GM18520 (cell line): ENCODE results near the gene SPATA25.
A peak's percentile ranks its signal among the peaks of the same experiment; 100 is the strongest.

Experiments
- ATAC-seq: cut with Tn5 transposase; IDR thresholded peaks from one replicate; pipeline ENCODE4 v1.9.1; 2021; ENCODE audit not compliant: unreplicated experiment

The SPATA25 gene

DNA sequence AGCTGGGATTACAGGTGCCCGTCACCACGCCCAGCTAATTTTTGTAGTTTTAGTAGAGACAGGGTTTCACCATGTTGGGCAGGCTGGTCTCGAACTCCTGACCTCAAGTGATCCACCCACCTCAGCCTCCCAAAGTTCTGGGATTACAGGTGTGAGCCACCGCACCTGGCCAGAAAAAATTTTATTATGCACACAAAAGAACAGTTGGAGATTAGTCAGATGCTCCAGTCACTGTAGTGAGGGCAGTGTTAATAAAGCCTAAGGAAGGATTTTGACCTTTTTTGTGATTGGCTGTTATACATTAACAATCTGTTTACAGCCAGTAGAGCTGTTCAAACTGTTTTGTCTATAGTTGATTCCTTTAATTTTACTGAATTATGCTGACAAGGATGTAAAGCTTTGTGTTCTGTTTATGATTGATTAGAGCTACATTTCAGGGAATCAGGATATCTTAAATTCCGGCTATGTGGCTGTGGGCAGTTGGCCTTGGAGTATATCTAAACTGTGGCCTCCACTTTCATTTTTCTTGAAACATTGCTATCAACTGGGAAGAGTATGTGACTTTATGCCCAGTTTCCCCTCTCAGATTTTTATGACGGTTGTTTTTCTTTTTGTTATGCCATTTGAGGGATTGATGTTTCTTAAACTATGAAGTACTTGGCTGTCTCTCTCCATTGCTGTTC is 20.1 kb downstream of the SPATA25 start:
- no peak for ATAC-seq

DNA sequence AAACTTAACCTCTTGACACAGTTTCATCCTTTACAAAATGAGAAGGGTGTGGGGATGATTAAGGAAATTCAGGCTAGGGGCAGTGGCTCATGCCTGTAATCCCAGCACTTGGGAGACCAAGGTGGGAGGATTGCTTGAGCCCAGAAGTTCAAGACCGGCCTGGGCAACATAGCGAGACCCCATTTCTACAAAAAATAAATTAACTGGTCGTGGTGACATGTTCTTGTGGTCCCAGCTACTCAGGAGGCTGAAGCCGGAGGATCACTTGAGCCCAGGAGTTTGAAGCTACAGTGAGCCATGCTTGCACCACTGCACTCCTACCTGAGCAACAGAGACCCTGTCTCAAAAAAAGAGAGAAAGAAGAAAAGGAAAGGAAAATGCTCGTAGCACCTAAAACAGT is 21.0 kb downstream of the SPATA25 start:
- ATAC-seq, result no peak

DNA sequence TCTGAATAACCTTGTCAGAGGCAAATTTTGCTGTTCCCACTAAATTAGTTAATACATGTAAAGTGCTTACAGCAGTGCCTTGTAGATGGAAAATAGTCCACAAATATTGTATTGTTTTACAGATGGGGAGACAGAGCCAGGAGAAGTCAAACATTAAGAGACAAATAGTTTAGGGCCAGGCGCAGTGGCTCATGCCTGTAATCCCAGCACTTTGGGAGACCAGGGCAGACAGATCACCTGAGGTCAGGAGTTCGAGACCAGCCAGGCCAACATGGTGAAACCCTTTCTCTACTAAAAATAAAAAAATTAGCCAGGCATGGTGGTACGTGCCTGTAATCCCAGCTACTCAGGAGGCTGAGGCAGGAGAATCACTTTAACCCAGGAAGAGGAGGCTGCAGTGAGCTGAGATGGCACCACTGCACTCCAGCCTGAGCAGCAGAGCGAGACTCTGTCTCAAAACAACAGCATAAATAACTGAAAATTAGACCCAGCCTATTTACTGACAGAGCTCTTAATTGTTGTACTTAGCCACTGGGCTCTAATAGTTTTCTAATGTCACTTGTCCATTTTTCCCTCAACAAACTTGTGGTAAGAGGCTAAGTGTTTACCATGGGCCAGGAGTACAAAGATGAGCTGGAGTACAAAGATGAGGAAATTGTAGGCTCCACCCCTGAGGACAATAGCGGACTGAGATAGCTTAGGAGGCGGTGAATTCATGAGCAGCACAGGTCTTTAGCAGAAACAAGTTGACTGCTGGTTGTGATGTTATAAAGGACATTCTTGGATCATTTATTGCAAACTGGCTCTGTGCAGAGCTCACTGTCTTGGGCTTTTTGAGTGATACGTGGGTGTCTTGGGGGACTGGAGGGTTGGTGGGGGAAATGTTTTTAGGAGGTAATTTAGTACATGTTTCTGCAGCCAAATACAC is 23.6 kb downstream of the SPATA25 start:
- no peak for ATAC-seq

DNA sequence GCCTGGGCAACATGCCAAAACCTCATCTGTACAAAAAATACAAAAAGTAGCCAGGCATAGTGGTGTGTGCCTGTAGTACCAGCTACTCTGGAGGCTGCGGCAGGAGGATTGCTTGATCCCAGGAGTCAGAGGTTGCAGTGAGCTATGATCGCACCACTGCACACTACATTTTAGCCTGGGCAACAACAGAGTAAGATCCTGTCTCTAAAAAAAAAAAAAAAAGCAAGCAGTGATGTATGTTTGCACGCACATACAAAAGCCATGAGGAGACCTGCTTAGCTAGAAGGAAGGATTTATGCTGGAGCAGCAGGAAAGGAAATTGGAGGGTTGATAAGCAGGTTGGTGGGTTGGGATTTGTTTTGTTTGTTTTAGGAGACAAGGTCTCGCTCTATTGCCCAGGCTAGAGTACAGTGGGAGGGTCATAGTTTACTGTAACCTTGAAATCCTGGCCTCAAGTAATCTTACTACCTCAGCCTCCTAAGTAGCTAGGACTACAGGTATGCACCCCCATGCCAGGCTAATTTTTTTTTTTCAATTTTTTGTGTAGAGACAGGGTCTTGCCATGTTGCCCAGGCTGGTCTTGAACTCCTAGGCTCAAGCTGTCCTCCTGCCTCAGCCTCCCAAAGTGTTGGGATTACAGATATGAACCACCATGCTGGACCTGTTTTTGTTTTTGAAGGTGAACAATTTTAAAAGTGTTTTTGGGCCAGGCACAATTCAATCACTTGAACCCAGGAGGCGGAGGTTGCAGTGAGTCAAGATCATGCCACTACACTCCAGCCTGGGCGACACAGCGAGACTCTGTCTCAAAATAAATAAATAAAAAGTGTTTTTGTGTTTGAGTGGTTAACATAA is 26.0 kb downstream of the SPATA25 start:
- ATAC-seq, result no peak

DNA sequence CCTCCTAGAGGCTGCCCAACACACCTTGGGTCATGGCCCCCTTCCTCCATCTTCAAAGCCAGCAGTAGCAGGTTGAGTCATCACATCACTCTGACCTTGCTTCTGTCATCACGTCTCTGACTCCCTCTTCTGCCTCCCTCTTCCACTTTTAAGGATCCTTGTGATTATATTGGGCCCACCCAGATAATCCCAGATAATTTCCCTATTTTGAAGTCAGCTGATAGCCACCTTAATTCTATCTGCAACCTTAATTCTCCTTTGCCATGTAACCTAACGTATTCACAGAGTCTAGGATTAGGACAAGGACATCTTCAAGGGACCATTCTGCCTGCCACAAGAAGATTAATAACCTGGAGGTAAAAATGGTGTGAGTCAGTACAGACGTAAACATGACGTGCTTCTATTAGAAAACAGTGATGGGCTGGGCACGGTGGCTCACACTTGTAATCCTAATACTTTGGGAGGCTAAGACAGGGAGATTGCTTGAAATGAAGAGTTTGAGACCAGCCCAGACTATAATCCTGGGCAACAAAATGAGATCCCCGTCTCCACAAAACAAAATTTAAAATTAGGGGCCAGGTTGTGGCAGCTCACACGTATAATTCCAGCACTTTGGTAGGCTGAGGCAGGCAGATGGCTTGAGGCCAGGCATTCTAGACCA is 26.7 kb downstream of the SPATA25 start:
- ATAC-seq, result no peak

DNA sequence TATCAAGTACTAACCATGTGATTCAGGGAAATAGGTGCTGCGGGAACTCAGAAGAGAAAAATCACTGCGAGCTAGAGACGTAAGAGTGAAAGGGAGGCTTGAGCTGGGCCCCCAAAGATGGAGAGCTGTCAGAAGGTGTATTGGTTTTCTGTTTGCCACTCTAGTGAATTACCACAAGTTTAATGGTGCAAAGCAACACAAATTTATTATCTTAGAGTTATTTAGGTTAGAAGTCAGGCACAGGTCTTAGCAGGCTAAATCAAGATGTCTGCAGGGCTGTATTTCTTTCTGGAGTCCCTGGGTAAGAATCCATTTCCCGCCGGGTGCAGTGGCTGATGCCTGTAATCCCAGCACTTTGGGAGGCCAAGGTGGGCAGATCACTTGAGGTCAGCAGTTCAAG is 27.5 kb downstream of the SPATA25 start:
- no peak for ATAC-seq

DNA sequence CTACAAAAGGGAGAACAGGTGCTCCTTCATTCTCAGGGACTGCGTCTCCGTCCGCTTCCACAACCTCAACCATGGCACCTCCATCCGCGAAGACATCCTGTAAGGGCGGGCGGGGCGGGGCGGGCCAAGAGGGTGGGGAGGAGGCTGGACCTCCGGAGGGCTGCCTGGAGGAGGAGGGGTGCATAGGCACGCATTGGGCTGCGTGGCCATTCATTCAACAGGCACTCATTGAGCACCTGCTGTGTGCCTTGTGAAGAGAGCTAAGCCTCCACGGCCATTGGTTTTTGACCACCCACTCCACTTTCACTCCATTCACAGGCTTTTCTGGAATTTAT is 29.6 kb downstream of the SPATA25 start:
- no peak for ATAC-seq

DNA sequence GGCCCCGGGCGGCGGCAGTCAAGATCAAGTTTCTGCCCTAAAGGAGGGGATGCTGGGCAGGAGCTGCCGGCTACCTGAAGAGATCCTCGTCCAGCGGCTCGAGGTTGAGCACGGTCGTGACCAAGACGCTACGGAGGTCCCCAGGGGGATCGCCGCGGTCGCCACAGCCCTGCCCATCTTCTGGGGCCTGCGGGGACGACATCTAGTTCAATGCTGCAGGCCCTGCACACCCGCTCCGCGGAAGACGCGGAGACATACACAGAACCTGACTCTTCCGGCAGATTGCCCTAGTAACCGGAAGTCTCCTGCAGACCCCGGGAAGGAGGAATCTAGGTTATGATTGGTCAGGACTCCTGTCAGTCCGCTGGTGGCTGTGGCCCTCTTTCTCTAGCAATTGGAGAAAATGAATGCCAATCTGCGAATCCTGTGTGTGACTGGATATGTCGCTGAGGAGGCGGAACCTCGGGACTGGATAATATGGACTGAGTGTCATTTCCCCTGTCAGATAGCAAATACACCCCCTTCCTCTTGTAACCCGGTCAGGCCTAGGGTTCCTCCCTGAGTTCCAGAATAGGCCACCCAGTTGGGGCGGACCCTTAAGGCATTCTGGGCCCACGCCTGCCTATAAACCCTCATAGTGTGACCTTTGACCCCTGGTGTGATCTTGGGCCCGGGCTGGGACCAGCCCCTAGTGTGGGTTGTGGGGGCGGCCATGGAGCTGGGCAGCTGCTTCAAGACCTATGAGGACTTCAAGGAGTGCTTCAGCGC is 30.1 kb downstream of the SPATA25 start, which contains the start of the genes ACOT8 and ZSWIM3:
TSS of gene ACOT8 (minus strand) at position 279 of the 768 bp plus-strand sequence. CDS start at position 202, 77 bp downstream.
TSS of gene ZSWIM3 (plus strand) at position 501 of the 768 bp plus-strand sequence. CDS start at position 713, 212 bp downstream.
- ATAC-seq, result peak; percentile 97

DNA sequence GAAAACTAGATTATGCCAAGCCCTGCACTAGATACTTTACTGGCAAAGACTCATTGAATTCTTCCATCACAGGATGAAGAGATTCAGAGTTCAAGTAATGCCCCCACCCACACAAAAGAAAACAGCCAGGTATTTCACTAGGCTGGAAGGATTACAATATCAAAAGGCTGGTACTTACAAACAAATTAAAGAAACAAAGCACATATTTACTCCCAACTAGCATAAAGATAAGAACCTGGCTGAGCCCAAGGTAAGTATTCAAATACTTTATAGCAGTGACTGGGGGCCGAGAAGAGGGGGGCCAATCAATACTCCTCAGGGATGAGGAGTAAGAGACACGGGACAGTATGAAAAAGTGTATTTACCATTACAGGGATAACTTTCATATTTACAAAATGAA is 33.9 kb downstream of the SPATA25 start:
- no peak for ATAC-seq

DNA sequence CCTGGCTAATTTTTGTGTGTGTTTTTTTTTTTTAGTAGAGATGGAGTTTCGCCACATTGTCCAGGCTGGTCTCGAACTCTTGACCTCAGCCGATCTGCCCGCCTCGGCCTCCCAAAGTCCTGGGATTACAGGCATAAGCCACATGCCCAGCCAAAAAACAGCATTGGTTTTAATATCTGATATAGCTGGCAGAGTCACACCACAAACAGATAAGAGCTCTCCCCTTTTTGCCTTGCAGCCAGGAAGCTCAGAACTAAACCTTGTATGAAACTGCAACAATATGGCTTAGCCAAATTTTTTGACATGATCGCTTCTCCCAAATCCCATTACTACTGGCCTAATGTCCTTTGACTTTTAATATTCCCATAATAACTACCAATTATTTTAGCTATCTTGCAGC is 35.1 kb downstream of the SPATA25 start:
- no peak for ATAC-seq

DNA sequence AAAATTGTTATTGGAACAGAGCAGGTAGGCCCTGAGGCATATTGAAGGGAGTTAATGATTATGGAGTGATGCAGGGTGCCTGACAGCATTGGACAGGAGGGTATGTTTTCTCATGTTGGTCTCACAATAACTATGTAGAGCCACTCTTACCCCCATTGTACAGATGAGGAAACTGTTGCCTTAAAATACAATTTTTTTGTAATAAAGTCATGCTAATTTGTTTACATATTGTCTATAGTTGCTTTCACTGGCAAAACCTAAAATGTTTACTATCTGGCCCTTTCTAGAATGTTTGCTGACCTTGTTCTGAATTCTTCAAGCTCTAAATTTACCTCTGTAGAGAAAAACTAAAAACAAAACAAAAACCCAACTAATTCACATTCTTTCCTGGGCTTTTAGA is 35.9 kb downstream of the SPATA25 start:
- no peak for ATAC-seq

DNA sequence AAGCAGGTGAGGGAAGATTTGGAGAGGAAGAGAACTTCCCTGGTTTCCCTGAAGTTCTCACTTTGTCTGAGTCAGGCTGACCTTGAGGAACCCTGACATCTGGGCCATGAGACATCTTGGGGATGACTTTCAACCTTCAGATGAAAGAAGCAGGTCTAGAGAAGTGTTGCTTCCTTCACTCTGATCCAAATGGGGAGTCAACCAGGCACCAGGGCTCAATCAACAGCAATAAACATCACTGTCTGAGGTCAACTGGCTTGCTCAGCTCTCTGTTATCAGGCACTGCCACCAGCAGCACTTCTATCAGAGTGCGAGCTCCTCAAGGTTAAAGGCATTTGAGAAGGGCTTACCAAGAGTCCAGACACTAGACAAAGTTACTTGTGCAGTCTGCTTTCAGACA is 36.5 kb downstream of the SPATA25 start:
- no peak for ATAC-seq

DNA sequence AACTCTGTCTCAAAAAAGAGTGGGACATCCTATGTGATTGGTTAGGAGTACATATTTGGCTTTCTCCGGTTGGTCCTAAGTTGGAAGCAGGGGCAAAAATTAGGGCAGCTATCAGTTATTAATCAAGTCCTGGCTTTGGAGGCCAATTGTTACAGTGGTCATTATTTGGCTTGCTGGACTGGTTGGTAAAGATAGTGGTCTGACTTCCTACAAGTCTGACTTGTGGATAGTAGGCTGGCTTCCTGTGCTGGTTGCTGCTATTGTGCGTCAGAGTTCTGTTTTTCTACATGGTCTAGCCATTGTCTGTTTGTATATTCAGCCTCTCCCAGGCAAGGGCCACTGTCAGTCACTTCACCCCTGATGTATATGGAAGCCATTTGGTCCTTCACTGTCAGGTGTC is 37.2 kb downstream of the SPATA25 start:
- no peak for ATAC-seq

DNA sequence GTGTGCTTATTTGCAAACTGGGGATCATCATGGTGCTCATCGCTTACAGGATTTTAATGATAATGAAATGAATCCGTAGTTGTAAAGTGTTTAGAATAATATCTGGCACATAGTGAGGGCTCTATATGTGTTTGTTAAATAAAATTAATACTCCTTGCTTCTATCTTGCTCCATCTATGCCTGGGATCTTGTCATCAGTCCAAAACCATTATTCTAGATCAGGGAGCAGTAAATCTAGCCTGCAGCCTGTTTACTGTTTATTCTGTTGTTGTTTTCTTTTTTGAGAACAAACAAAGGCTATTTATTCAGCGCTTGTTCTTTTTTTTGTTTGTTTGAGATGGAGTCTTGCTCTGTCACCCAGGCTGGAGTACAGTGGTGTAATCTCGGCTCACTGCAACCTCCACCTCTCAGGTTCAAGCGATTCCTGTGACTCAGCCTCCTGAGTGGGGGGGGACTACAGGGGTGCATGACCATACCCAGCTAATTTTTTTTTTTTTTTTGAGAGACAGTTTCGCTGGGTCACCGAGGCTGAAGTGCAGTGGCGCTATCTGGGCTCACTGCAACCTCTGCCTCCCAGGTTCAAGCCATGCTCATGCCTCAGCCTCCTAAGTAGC is 38.3 kb downstream of the SPATA25 start:
- no peak for ATAC-seq

DNA sequence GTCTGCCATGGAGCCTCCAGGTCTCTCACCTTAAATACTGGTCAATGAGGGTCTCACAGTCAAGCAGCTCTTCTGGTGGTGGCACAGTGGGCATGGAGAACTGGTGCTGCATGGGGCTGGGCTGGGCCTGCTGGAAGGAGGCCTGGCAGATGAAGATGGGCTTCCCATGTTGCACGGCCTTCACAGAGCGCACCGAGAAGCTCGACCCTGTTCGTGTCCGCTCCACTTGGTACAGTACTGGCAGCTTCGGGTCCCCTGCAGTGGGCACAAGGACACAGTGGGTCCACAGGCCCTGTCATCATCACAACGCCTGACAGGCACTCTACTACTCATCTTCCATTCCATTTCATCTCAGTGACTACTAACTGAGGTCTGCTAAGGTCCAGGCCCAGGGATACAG is 39.0 kb downstream of the SPATA25 start:
- ATAC-seq, result no peak

DNA sequence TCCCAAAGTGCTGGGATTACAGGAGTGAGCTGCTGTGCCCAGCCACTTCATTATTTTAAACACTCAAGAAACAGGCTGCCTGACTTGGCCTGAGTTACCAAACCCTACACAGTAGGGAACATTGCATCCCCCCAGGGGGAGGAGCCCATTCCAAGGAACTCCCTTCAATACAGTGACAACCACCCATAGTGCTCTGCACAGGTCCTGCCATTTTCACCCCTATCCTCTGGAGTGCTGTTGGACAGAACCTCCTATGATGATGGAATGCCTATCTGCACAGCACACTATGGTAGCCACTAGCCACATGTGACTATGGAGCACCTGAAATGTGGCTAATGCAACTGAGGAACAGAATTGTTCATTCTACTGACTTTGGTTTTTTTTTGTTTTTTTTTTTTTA is 42.0 kb downstream of the SPATA25 start:
- ATAC-seq, result no peak

DNA sequence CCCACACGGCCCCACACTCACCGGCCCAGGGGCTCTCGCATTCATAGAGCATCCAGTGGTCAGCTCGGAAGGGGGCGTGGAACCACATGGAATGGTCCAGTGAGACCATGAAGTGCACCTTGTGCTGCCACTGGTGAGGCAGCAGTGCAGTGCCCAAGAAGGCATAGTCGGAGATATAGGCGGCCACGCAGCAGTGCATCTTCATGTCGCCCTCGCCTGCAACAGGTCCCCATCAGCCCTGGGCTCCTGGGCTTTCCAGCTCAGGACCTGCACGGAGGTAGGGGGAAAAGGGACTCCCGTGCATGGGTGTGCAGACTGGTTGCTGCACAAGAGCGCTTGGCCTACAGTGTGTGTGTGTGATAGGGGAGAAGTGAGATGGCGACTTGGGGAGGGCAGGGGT is 43.9 kb downstream of the SPATA25 start:
- ATAC-seq, result no peak

DNA sequence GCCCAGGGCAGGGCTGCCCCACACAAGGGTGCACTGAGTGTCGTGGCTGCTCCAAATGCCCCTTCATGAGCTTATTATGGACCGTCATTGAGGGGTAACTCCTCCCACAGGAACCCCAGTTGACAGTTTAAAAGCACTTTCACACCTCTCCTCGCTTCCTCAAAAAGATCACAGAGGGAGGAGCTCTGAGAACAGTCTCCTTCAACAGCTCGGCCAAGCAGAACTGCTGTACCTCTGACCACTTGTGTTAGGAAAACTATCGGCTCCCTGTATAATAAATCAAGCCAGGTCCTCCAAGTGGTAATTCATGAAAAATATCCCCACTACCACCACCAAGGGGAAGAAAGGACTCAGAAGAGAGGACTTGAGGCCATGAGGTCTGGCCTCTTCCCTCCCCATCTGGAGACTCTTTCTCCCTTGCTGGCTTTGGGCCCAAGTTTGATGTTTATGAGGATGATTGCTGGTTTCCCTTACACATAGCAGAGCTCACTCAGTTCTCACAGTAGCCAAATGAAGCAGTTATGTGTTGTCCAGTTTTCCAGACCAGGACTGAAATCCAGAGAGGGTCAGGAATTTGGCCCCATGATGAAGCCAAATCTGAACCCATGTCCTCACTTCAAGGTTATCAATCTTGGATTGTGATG is 45.1 kb downstream of the SPATA25 start:
- ATAC-seq, result no peak
